ENCODE results near the gene NEU1. TPM values are rescaled to one million over a fixed set of nuclear protein-coding genes. Genes with fewer than 3 reads are reported as not detected.

Gene NEU1
- polyA plus RNA-seq, 1 donor (not counting 4 experiments of a cell fraction or from before 2014, with no cell fraction given) = 27.9 TPM

- Histone ChIP-seq H3K4me3 (ENCODE audit: control insufficient read depth in 2 of 3, extremely low read depth in 1 of 3, insufficient read depth in 2 of 3, low read depth in 1 of 3, low read length in 3 of 3) (no peak overlapping the region), H3K9ac (ENCODE audit: control insufficient read depth, extremely low read depth, insufficient read depth, low read length) (no peak overlapping the region), H3K27me3 (ENCODE audit: control insufficient read depth, extremely low read depth, insufficient read depth, low read length) (no peaks in the 10 kb centered on the region), H3K27ac (ENCODE audit: control insufficient read depth, insufficient read depth, low read length) (no peak overlapping the region), H3K79me2 (ENCODE audit: control insufficient read depth, insufficient read depth, low read length) (no peaks in the 10 kb centered on the region), H3K4me1 (ENCODE audit: control insufficient read depth, extremely low read depth, insufficient read depth, low read length) (peaks cover 4% of the 10 kb centered on the region), H3K4me2 (ENCODE audit: control insufficient read depth, extremely low read depth, insufficient read depth, low read depth, low read length) (no peak overlapping the region), H3K36me3 (ENCODE audit: control insufficient read depth in 2 of 2, extremely low read depth in 1 of 2, insufficient read depth in 2 of 2, low read length in 2 of 2) (peaks cover 2 to 9% of the 10 kb centered on the region in 2 experiments), H4K20me1 (ENCODE audit: control insufficient read depth, extremely low read depth, insufficient read depth, low read length) (no peaks in the 10 kb centered on the region), H3K9me1 (ENCODE audit: control insufficient read depth, extremely low read depth, insufficient read depth, low read length) (no peaks in the 10 kb centered on the region), H2AFZ (ENCODE audit: control insufficient read depth, low read length) (no peak overlapping the region), H3K9me3 (ENCODE audit: control insufficient read depth, low read depth, low read length) (no peaks in the 10 kb centered on the region)
- FAIRE-seq = no peak
- DNase-seq (ENCODE audit: low read depth, low spot score) = no peak
- dilution Hi-C loops (cut with MboI; ENCODE audit: extremely low pct_ligation_motif_present, low sequenced_read_pairs) = no loop called here
- TF ChIP-seq CTCF (optimal IDR thresholded peaks at IDR 0.05 in 1 of 3, IDR thresholded peaks at IDR 0.05 in 1 of 3, conservative IDR thresholded peaks at IDR 0.05 in 1 of 3; ENCODE audit: extremely low read depth in 1 of 3, insufficient read depth in 2 of 3, low read length in 3 of 3) (no peak), EZH2 (IDR thresholded peaks at IDR 0.05; ENCODE audit: low read length) (no peak)
Observed at GRCh38 chr6:31877651-31878161, 15.1 kb upstream of the NEU1 start.

- no peak for FAIRE-seq
- Histone ChIP-seq H3K4me3 (ENCODE audit: control insufficient read depth in 2 of 3, extremely low read depth in 1 of 3, insufficient read depth in 2 of 3, low read depth in 1 of 3, low read length in 3 of 3) (no peak overlapping the region), H3K9ac (ENCODE audit: control insufficient read depth, extremely low read depth, insufficient read depth, low read length) (no peak overlapping the region), H3K4me2 (ENCODE audit: control insufficient read depth, extremely low read depth, insufficient read depth, low read depth, low read length) (no peak overlapping the region), H4K20me1 (ENCODE audit: control insufficient read depth, extremely low read depth, insufficient read depth, low read length) (no peaks in the 10 kb centered on the region), H3K36me3 (ENCODE audit: control insufficient read depth in 2 of 2, extremely low read depth in 1 of 2, insufficient read depth in 2 of 2, low read length in 2 of 2) (peaks cover 2 to 5% of the 10 kb centered on the region in 2 experiments), H3K9me1 (ENCODE audit: control insufficient read depth, extremely low read depth, insufficient read depth, low read length) (no peaks in the 10 kb centered on the region), H3K79me2 (ENCODE audit: control insufficient read depth, insufficient read depth, low read length) (no peaks in the 10 kb centered on the region), H3K4me1 (ENCODE audit: control insufficient read depth, extremely low read depth, insufficient read depth, low read length) (peaks cover 4% of the 10 kb centered on the region), H3K27me3 (ENCODE audit: control insufficient read depth, extremely low read depth, insufficient read depth, low read length) (no peaks in the 10 kb centered on the region), H3K9me3 (ENCODE audit: control insufficient read depth, low read depth, low read length) (no peaks in the 10 kb centered on the region), H3K27ac (ENCODE audit: control insufficient read depth, insufficient read depth, low read length) (no peak overlapping the region), H2AFZ (ENCODE audit: control insufficient read depth, low read length) (no peak overlapping the region)
- DNase-seq (ENCODE audit: low read depth, low spot score) = no peak
- dilution Hi-C loops (cut with MboI; ENCODE audit: extremely low pct_ligation_motif_present, low sequenced_read_pairs) = no loop called here
- TF ChIP-seq CTCF (optimal IDR thresholded peaks at IDR 0.05 in 1 of 3, IDR thresholded peaks at IDR 0.05 in 1 of 3, conservative IDR thresholded peaks at IDR 0.05 in 1 of 3; ENCODE audit: extremely low read depth in 1 of 3, insufficient read depth in 2 of 3, low read length in 3 of 3) (no peak), EZH2 (IDR thresholded peaks at IDR 0.05; ENCODE audit: low read length) (no peak)
Observed at GRCh38 chr6:31877125-31877650, 14.6 kb upstream of the NEU1 start.

Data from keratinocyte (primary cell).